ENCODE results near the gene ZBTB43.
A peak's percentile ranks its signal among the peaks of the same experiment; 100 is the strongest.

Gene ZBTB43

GRCh38 chr9:126860077-126860756 is 55.4 kb downstream of the ZBTB43 start, which contains the start of gene ZBTB34:
ZBTB34 (plus strand) TSS chr9:126860639; CDS start chr9:126879400, 18,761 bp downstream.
- peak; percentile 30 for DNase-seq

GRCh38 chr9:126860757-126861466 is 56.1 kb downstream of the ZBTB43 start:
- DNase-seq, result no peak

DNA sequence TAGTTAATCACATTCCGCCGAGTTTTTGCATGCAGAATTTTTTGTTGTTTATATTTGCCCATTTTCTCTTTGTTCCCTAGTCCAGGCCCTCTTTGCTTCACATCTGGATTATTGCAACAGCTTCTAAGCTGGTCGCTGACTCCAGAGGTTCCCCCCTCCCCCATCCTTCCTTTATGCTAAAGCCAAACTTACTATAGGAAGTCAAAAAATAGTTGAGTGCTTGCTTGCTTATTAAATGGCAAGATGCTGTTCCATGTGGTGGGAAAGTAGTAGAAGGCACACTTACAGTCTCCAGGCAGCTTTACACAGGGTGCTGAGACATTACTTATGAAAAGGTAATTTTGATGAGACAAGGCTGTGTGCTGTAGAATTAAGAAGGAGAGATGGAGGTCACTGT is 56.9 kb downstream of the ZBTB43 start:
- DNase-seq, result no peak

GRCh38 chr9:126862104-126862761 is 57.4 kb downstream of the ZBTB43 start:
- DNase-seq, result no peak

GRCh38 chr9:126864771-126865170 is 59.9 kb downstream of the ZBTB43 start:
- no peak for DNase-seq

DNA sequence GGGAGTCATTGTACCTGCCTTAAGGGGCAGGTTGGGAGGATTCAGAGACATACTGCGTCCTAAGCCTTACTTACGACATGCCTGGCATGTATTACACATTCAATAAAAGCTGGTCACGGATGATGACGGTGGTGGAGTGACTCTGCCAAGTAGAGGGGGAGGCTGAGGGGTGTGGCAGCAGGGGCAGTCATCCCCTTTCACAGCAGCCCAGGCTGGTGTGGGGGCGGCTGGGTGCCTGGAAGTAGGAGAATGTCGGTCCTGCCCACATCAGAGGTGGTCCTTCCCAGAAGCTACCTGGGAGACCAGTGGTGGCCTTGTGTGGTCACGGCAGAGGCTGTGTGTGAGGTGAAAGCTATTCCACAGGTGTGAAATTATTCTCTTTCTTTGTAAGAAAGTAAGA is 64.5 kb downstream of the ZBTB43 start:
- no peak for DNase-seq

DNA sequence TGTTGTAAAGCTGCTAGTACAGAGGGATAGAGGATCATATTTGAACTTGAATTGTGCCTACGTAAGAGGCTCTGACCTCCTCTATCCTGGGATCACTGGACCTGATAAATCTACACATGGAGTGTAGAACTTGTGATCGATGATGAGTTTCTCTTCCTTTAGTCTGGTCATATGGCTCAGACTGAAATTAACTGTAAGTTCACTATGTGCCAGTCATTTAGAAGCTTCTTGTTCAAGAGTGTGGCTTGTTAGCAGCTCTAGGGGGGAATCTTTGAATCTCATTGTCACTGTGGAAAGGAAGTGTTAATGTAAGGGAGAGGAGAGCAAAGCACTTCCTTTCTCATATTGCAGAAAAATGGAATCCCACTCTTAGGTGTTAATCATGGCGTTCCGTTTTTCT is 67.7 kb downstream of the ZBTB43 start:
- DNase-seq, result no peak

DNA sequence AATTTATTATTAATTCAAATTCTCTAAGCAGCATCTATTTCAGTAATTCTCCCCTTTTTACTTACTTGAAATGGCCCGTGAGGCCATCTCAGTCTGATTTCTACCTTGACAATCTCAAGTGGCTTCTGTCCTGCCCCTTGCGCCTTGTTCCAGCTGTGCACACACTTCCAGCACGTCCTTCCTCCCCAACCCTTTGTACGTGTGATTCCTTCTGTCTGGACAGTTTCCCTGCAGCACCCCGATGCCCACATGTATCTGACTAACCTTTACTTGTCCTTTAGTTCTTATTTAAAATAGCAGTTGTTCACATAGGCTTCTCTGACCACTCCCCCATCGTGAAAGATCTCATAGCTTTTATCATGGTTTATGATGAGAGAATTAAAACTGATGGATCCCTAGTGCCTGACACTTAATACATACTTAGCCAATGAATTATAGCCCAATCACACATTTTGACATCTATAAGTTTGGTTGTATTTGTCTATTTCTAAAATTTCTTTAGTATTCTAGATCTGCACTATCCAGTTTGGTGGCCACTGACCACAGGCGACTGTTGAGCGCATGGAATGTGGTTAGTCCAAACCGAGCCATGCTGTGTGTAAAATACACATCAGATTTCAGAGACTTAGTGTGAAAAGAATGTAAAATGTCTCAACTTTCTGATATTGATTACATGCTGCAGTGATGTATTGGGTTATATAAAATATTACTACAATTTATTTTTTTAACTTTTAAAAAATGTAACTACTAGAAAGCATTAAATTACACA is 69.9 kb downstream of the ZBTB43 start:
- DNase-seq, result no peak

DNA sequence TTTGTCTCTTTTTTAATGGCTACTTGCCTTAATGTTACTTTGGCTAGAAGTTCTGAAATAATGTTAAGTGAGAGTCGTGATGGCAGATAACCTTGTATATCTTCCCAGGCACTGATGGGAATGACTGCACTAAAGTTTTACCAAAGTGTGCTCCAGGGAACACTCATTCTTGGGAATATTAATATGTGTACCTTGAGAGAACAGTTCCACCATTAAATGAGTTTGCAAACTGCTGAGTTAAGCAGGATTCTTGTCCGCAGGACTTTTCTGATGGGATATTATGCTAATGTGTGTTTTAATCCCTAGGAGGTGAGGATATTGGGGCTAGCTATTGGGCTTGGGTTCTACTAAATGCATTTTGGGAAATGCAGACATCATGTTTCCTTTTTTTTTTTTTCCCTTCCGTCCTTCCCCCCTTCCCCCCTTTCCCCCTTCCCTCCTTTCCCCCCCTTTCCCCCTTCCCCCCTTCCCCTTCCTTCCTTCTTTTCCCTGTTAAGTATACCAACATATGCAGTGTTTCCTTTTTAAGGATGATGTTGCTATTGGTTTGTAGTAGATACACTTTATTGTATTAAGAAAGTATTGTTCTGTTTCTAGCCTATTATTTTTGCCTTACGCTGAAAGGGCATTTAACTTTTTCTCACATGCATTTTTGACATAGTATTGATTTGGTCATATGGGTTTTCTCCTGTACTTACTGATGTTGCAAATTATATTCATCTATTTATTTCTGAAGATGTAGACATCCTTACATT is 71.1 kb downstream of the ZBTB43 start:
- no peak for DNase-seq

DNA sequence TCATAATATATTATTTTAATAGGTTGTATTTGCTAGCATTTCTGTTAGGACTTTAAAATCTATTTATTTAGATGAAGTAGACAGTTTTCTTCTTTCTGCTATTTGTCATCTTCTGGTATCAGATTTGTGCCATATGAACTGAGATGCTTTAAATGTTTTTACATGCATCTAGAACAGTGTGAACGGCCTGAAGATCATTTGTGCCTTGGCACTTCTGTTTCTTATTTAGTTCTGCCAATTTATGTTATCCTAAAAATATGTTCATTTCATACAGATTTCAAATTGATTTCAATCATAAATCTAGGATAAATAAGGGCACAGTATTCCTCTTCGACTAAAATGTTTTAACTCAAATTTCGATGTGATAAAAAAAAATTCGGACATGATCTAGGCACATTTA is 71.7 kb downstream of the ZBTB43 start:
- no peak for DNase-seq

DNA sequence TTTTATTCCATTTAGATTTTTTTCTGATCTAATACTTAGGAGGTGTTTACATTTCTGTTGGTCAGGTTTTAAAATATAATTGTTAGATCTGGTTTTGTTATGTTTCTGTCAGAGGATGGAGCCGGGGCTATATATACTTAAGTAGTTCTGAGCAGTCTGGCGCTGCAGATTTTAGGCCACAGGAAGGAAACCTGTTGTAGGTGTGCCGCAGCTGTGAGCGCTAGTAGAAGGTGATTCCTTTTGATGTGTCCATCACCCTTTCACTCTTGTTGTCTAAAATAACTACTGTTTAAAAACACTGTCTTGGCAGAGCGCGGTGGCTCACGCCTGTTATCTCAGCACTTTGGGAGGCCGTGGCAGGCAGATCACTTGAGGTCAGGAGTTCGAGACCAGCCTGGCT is 72.6 kb downstream of the ZBTB43 start:
- DNase-seq, result no peak

- no peak for DNase-seq
Observed at GRCh38 chr9:126879288-126879687, 74.4 kb downstream of the ZBTB43 start.

DNA sequence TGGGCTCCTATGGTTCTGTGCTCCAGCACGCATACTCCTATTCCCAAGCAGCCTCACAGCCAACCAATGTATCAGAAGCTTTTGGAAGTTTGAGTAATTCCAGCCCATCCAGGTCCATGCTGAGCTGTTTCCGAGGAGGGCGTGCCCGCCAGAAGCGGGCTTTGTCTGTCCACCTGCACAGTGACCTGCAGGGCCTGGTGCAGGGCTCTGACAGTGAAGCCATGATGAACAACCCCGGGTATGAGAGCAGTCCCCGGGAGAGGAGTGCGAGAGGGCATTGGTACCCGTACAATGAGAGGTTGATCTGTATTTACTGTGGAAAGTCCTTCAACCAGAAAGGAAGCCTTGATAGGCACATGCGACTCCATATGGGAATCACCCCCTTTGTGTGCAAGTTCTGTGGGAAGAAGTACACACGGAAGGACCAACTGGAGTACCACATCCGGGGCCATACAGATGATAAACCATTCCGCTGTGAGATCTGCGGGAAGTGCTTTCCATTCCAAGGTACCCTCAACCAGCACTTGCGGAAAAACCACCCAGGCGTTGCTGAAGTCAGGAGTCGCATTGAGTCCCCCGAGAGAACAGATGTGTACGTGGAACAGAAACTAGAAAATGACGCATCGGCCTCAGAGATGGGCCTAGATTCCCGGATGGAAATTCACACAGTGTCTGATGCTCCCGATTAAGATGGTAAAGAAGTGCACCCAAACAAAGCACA is 75.5 kb downstream of the ZBTB43 start:
- no peak for DNase-seq

- no peak for DNase-seq
Observed at GRCh38 chr9:126880947-126881332, 76.1 kb downstream of the ZBTB43 start.

DNA sequence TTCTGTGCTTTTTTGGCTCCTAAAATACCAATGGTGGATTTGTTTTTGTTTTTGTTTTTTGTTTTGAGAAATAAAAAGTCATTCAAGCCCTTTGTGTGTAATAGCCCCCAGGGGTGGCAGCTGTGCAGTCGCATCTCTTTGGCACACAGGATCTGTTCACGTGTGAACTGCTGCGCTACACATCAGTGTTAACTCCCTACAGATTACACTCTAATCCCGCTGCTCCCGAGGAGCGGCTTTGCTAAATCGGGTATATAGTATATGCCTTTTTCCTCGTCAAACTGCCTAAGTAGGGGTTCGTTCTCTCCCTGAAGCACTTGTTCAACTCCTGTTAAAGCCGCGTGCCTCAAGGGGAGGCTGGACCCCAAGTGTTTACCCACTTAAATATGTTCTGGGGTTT is 77.9 kb downstream of the ZBTB43 start:
- DNase-seq, result no peak

DNA sequence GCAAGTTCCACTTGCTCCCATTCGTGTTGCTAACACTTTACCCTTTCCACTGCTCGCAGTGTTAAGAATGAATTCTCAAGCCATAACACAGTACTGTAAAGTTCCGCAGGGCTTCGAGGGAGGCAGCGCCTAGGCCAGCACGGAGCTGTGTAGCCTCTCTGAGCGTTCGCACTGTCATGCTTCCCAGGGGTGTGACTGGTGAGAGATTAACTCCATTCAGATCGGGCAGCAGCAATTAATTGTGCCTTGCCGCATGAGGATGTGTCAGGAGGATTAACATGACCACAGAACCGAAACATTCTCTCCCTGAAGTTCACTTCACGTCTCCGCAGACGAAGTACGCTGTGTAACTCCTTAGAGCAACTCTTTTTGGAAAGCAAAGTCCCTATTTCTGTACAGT is 78.8 kb downstream of the ZBTB43 start:
- DNase-seq, result no peak

DNA sequence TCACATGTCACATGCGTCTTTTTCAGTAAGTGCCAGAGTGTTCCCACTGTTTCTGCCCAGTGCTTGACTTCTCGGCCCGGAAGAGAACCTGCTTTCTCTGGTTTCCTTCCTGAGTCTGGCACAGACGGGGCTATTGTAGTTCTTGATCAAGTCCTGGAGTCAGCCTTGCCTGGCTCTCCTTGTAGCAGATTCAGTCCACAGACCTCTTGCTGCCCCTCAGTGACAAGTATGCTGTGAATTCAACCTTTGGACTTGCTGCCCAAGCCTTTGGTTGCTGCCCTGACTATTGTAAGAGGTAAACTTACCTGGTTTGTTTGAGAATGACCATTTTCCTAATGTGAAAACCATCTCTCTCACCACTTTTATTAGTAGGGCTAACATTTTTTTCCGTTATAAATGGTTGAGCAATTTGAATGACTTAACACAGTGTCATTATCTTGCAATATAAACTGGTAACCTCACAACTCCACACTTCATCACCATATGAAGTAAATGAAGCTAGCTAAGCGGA is 80.3 kb downstream of the ZBTB43 start:
- DNase-seq, result no peak

DNA sequence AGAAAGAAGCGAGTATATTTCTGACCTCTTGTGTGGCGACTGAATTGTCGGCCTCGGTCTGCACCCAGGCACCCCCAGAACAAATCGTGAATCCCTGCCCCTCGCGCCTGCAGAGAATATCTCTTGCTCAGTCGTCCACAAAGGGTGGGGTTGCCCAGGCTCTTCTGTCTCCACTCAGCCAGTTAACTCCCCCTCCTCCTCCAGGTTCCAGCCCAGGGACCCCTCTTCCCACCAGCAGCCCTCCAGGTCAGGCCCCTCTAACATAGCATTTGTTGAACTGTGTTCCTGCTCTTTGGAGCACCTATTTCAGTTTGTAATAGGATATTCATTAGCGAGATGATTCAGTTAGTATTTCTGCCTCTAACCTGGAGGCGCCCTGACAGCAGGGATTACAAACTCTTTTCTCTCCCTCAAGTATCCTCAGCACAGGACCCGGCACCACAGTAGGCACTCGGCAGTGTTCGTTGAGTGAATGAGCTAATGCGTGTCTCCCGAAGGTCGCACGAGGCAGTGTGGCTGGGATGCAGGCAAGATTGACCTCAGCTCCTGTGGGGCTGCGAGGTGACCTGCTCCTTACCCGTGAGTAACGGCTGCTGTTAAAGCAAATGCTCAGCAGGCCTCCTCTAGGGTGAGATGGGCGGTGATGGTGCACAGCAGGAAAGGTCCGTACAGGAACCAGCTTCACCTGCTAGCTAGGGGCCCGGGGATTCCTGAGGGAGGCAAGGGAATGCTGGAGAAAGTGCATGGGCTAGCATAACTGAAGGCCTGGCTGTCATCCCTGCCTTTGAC is 81.4 kb downstream of the ZBTB43 start:
- DNase-seq, result no peak

DNA sequence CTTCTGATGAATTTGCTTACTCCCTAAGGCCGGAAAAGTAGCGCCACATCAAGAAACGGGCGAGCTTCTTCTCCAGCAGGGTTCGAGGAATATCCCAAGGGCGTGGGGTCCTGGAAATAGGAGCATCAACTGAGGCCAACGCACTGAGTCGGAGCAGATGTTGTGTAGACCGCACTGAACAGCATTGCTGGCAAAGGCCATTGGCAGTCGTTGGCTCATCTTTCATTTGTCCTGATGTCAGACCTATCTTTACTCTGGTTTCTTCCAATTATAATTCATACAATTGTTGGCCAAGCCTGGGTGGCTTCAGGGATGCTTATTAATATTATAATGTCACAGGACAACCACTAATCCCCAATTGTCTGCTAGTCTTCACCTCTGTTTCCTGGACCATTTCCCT is 82.1 kb downstream of the ZBTB43 start:
- DNase-seq, result no peak
